ENCODE measurements around the gene TBX6.
A peak's percentile ranks its signal among the peaks of the same experiment; 100 is the strongest.

Gene TBX6

GRCh38 chr16:30090610-30091331, 953 bp downstream of the TBX6 start:
- H3K9me3 ChIP-seq (ENCODE audit: control insufficient read depth, low read length), result no peaks in the 10 kb centered on the region
- H3K36me3 ChIP-seq (ENCODE audit: control insufficient read depth, insufficient read depth, low read length), result no peaks in the 10 kb centered on the region
- TF ChIP-seq CTCF (IDR thresholded peaks at IDR 0.05), result no peak
- no peak overlapping the region for H3K4me3 ChIP-seq (ENCODE audit: low read depth, low read length)
- peaks cover 17% of the 10 kb centered on the region for H3K4me1 ChIP-seq
- peak overlapping the region; percentile 98 for H2AFZ ChIP-seq
- peaks cover 4% of the 10 kb centered on the region for H3K79me2 ChIP-seq
- no peak overlapping the region for H3K9ac ChIP-seq
- H3K27ac ChIP-seq, result no peak overlapping the region
- no peaks in the 10 kb centered on the region for H3K27me3 ChIP-seq (ENCODE audit: control insufficient read depth, insufficient read depth, low read length)
- no peak overlapping the region for H3K4me2 ChIP-seq (ENCODE audit: low read length)

DNA sequence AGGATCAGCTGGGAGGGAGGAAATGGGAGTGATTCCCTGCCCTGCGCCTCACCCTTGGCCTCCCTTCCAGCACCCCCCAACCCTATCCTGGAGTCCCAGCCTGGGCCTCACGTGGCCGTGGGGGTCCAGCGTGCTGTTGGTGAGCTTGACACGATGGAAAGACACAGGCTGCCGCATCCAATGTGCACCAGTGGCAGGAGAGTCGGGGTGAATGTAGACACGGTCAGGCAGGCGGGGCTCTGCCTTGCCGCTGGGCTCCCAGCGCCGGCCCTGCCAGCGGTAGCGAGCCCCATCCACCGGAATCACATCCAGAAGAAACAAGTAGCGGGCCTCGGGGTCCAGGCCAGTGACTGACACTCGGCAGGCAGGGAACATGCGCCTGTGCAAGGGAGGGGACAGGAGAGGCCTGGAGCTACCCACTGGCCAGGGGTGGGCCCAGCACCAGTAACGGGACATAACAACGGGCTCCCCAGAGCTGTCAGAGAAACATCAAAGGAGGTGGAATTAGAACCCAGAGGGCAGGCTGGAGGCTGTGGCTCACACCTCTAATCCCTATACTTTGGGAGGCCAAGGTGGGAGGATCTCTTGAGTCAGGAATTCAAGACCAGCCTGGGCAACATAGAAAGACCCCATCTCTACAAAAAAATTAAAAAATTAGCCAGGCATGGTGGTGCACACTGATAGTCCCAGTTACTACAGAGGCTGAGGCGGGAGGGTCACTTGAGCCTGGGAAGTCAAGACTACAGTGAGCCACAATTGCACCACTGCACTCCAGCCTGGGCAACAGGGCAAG, 2.7 kb downstream of the TBX6 start:
- Histone ChIP-seq H3K9me3 (ENCODE audit: control insufficient read depth, low read length) (no peaks in the 10 kb centered on the region), H3K27ac (no peak overlapping the region), H2AFZ (no peak overlapping the region), H3K9ac (no peak overlapping the region), H3K36me3 (ENCODE audit: control insufficient read depth, insufficient read depth, low read length) (no peaks in the 10 kb centered on the region), H3K27me3 (ENCODE audit: control insufficient read depth, insufficient read depth, low read length) (no peaks in the 10 kb centered on the region), H3K4me2 (ENCODE audit: low read length) (no peak overlapping the region), H3K79me2 (no peaks in the 10 kb centered on the region), H3K4me1 (peaks cover 10% of the 10 kb centered on the region), H3K4me3 (ENCODE audit: low read depth, low read length) (no peak overlapping the region)
- no peak for TF ChIP-seq CTCF (IDR thresholded peaks at IDR 0.05)

GRCh38 chr16:30088237-30088831, 3.4 kb downstream of the TBX6 start:
- no peaks in the 10 kb centered on the region for H3K27me3 ChIP-seq (ENCODE audit: control insufficient read depth, insufficient read depth, low read length)
- H3K27ac ChIP-seq, result no peak overlapping the region
- H3K4me3 ChIP-seq (ENCODE audit: low read depth, low read length), result no peak overlapping the region
- no peaks in the 10 kb centered on the region for H3K36me3 ChIP-seq (ENCODE audit: control insufficient read depth, insufficient read depth, low read length)
- H3K4me2 ChIP-seq (ENCODE audit: low read length), result no peak overlapping the region
- no peaks in the 10 kb centered on the region for H3K9me3 ChIP-seq (ENCODE audit: control insufficient read depth, low read length)
- H3K9ac ChIP-seq, result no peak overlapping the region
- H3K79me2 ChIP-seq, result no peaks in the 10 kb centered on the region
- no peak overlapping the region for H2AFZ ChIP-seq
- TF ChIP-seq CTCF (IDR thresholded peaks at IDR 0.05), result no peak
- peaks cover 10% of the 10 kb centered on the region for H3K4me1 ChIP-seq

DNA sequence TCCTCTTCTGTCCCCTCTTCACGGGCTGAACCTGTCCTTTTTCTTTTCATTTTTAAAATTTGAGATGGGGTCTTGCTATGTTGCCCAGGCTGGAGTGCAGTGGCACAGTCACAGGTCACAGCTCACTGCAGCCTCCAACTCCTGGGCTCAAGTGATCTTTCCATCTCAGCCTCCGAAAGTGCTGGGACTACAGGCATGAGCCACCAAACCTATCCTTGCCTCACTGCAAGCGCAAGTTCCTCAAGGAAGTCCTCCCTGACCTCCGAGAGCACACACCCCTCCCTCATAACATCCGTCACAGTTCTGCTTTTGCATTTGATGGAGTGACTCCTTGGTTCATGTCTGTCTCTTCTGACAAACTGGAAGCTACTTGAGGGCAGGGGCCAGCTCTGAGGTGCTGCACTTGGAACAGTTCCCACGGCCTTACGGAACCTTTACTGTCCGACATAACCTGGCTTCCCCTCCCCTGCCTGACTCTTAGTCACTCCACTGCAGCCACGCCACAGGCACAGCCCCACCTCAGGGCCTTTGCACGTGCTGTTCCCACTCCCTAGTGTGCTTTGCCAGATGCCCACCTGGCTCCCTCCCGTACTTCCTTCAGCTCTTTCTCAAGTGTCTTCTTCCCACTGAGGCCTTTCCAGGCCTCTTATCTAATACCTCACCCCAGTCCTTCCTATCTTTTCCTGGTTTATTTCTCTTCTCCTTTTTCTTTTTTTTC, 4.4 kb downstream of the TBX6 start:
- H3K4me3 ChIP-seq (ENCODE audit: low read depth, low read length), result no peak overlapping the region
- H3K79me2 ChIP-seq, result no peaks in the 10 kb centered on the region
- H3K27me3 ChIP-seq (ENCODE audit: control insufficient read depth, insufficient read depth, low read length), result no peaks in the 10 kb centered on the region
- TF ChIP-seq CTCF (IDR thresholded peaks at IDR 0.05), result no peak
- no peak overlapping the region for H3K9ac ChIP-seq
- no peak overlapping the region for H2AFZ ChIP-seq
- peaks cover 9% of the 10 kb centered on the region for H3K4me1 ChIP-seq
- H3K4me2 ChIP-seq (ENCODE audit: low read length), result no peak overlapping the region
- H3K27ac ChIP-seq, result no peak overlapping the region
- no peaks in the 10 kb centered on the region for H3K9me3 ChIP-seq (ENCODE audit: control insufficient read depth, low read length)
- no peaks in the 10 kb centered on the region for H3K36me3 ChIP-seq (ENCODE audit: control insufficient read depth, insufficient read depth, low read length)
